SK-N-SH treated with all-trans-retinoic acid at 6 μM for 48 hours (cell line): ENCODE data around the gene HSPB8.

Experiments
- CREB5 ChIP-seq: fragments of 250-450 bp; sonication (Bioruptor Pico); IDR thresholded peaks from 2 replicates; pipeline ENCODE4 v1.5.1; 2020; ENCODE audit warnings: low read depth, mild to moderate bottlenecking, moderate library complexity
- GLIS3 ChIP-seq: fragments of 250-450 bp; sonication (Bioruptor Pico); IDR thresholded peaks from 2 replicates; pipeline ENCODE4 v1.5.0; 2020; ENCODE audit warnings: mild to moderate bottlenecking, moderate library complexity
- PATZ1 ChIP-seq: fragments of 250-450 bp; sonication (Bioruptor Pico); IDR thresholded peaks from 2 replicates; pipeline ENCODE4 v1.8.0; 2020; ENCODE audit warnings: mild to moderate bottlenecking, moderate library complexity, borderline replicate concordance
- RARB ChIP-seq: fragments of 250-450 bp; sonication (Bioruptor Pico); IDR thresholded peaks from 2 replicates; pipeline ENCODE4 v1.8.0; 2021; ENCODE audit warnings: mild to moderate bottlenecking, moderate library complexity
- ZFP30 ChIP-seq: fragments of 450-650 bp; formaldehyde crosslinking; IDR thresholded peaks from 2 replicates; pipeline ENCODE4 v1.5.0; 2022; ENCODE audit warnings: mild to moderate bottlenecking, moderate library complexity
- ZNF565 ChIP-seq: fragments of 450-650 bp; formaldehyde crosslinking; conservative IDR thresholded peaks from 2 replicates; pipeline ENCODE4 v1.5.0; 2020; ENCODE audit warnings: low read depth, mild to moderate bottlenecking, moderate library complexity

GRCh38 chr12:119206348-119207062 lies 27.8 kb downstream of the HSPB8 start:
- TF ChIP-seq CREB5 (CRISPR knock-in tag) (no peak), GLIS3 (CRISPR knock-in tag) (no peak), RARB (CRISPR knock-in tag) (no peak), ZFP30 (CRISPR knock-in tag) (no peak), PATZ1 (CRISPR knock-in tag) (no peak), ZNF565 (CRISPR knock-in tag) (no peak)
